B cell (primary cell): ENCODE data around the gene ZMYND8. TPM values are rescaled to one million over a fixed set of nuclear protein-coding genes. Genes with fewer than 3 reads are reported as not detected.
A peak's percentile ranks its signal among the peaks of the same experiment; 100 is the strongest.

Experiments used
- ATAC-seq: fragments of 200-7000 bp; cut with Tn5 transposase; one replicate; pipeline ENCODE4 v1.10.0; 2021; ENCODE audit warnings: low read depth, mild to moderate bottlenecking, moderate number of reproducible peaks, moderate library complexity
- CTCF ChIA-PET: fragments of 350-600 bp; sonication (Branson Sonifier 250); formaldehyde crosslinking; loops from one replicate; lab custom pipeline; 2021; ENCODE audit warnings: antibody characterized with exemption, inconsistent platforms; lab: Charles Lee
- POLR2A ChIA-PET: fragments of 350-600 bp; sonication (Branson Sonifier 250); formaldehyde crosslinking; loops from one replicate; lab custom pipeline; 2021; ENCODE audit warnings: antibody characterized with exemption; lab: Charles Lee
- DNase-seq: peaks from one replicate; pipeline ENCODE4 v3.0.0; 2013
- H2AFZ ChIP-seq: 2 replicates; pipeline ENCODE4 v1.6.1; 2012; ENCODE audit warnings: mild to moderate bottlenecking, low read depth, low read length; ENCODE audit not compliant: insufficient read depth, poor library complexity, severe bottlenecking
- H3K27ac ChIP-seq, 2 donors: 1 replicate in 1 of 2; 2 replicates in 1 of 2; pipeline ENCODE4 v1.5.1; 2012 to 2013; ENCODE audit warnings: low read length in 2 of 2, mild to moderate bottlenecking in 2 of 2, moderate library complexity in 1 of 2
- H3K27me3 ChIP-seq, 4 experiments: fragments of 200-600 bp in 1 of 4; sonication (generic) in 1 of 4; replicated peaks in 1 of 4; 1 replicate in 2 of 4; 2 replicates in 2 of 4; pipeline versions ENCODE4 v1.6.1 to v1.7.0; 2013 to 2016; ENCODE audit warnings: low read length in 3 of 4, mild to moderate bottlenecking in 2 of 4, mixed read lengths in 1 of 4, moderate library complexity in 1 of 4; ENCODE audit not compliant: insufficient read depth in 4 of 4, control insufficient read depth in 3 of 4; ENCODE audit errors: control extremely low read depth in 1 of 4
- H3K36me3 ChIP-seq, 2 experiments: replicated peaks in 1 of 2; 1 replicate in 1 of 2; 2 replicates in 1 of 2; pipeline versions ENCODE4 v1.6.1 to v1.7.1; 2013; ENCODE audit warnings: low read length in 1 of 2; ENCODE audit not compliant: insufficient read depth in 2 of 2, control insufficient read depth in 1 of 2; ENCODE audit errors: control extremely low read depth in 1 of 2, extremely low read depth in 1 of 2
- H3K4me1 ChIP-seq, 2 donors: fragments of 200-600 bp in 1 of 2; sonication (generic) in 1 of 2; 1 replicate in 1 of 2; 2 replicates in 1 of 2; pipeline versions ENCODE4 v1.5.1 to v1.6.1; 2013 to 2017; ENCODE audit warnings: low read length in 2 of 2; ENCODE audit not compliant: control insufficient read depth in 2 of 2, insufficient read depth in 2 of 2
- H3K4me2 ChIP-seq: replicated peaks from 2 replicates; pipeline ENCODE3; 2012; ENCODE audit warnings: mild to moderate bottlenecking, low read depth, low read length; ENCODE audit not compliant: poor library complexity, severe bottlenecking
- H3K4me3 ChIP-seq, 5 experiments: fragments of 200-600 bp in 1 of 5; sonication (generic) in 1 of 5; 1 replicate in 3 of 5; 2 replicates in 2 of 5; pipeline versions ENCODE4 v1.5.1 to v1.7.0; 2011 to 2016; ENCODE audit warnings: low read length in 4 of 5, mild to moderate bottlenecking in 4 of 5, low read depth in 2 of 5, control low read depth in 1 of 5, moderate library complexity in 1 of 5; ENCODE audit not compliant: insufficient read depth in 1 of 5; ENCODE audit errors: control extremely low read depth in 1 of 5, extremely low read depth in 1 of 5
- H3K79me2 ChIP-seq: fragments of 200-600 bp; sonication (generic); one replicate; pipeline ENCODE4 v1.6.0; 2016; ENCODE audit warnings: low read length; ENCODE audit not compliant: control insufficient read depth, insufficient read depth
- H3K9ac ChIP-seq: fragments of 200-600 bp; sonication (generic); 2 replicates; pipeline ENCODE4 v1.6.1; 2017; ENCODE audit warnings: mild to moderate bottlenecking, low read length, moderate library complexity
- H3K9me3 ChIP-seq, 3 donors: one replicate each; pipeline versions ENCODE4 v1.6.1 to v1.7.1; 2013; ENCODE audit warnings: low read length in 2 of 3; ENCODE audit not compliant: control insufficient read depth in 2 of 3, insufficient read depth in 1 of 3; ENCODE audit errors: control extremely low read depth in 1 of 3
- H4K20me1 ChIP-seq: 2 replicates; pipeline ENCODE4 v1.6.0; 2012; ENCODE audit warnings: mild to moderate bottlenecking, low read length; ENCODE audit not compliant: insufficient read depth, control insufficient read depth, poor library complexity, severe bottlenecking
- H3K27ac Mint-ChIP-seq: one replicate; pipeline ENCODE4 v1.8.0; 2021; ENCODE audit warnings: mixed read lengths
- H3K27me3 Mint-ChIP-seq: one replicate; pipeline ENCODE4 v1.8.0; 2021; ENCODE audit warnings: mixed read lengths
- H3K4me1 Mint-ChIP-seq: one replicate; pipeline ENCODE4 v1.8.0; 2021; ENCODE audit warnings: mixed read lengths
- H3K4me3 Mint-ChIP-seq: one replicate; pipeline ENCODE4 v1.8.0; 2021; ENCODE audit warnings: mixed read lengths
- H3K9me3 Mint-ChIP-seq: one replicate; pipeline ENCODE4 v1.8.0; 2022; ENCODE audit warnings: mixed read lengths; ENCODE audit not compliant: insufficient read depth
- EZH2 ChIP-seq: IDR thresholded peaks from 2 replicates; pipeline ENCODE4 v1.6.1; 2012; ENCODE audit warnings: borderline replicate concordance, low read depth, mild to moderate bottlenecking, moderate library complexity, low read length; ENCODE audit not compliant: insufficient read depth, poor library complexity, severe bottlenecking
- WGBS: methylation state at CpG from one replicate; pipeline ENCODE4 v1.1.5; 2013; ENCODE audit warnings: missing lambda C conversion rate; ENCODE audit not compliant: insufficient coverage; 5-methylcytosine and 5-hydroxymethylcytosine counted together
- intact Hi-C: fragments of 100-400 bp; cut with micrococcal nuclease; formaldehyde crosslinking; loops from one replicate; pipeline ENCODE4 v1.10.0; 2022
- polyA plus RNA-seq: library from polyadenylated mRNA; depleted of rRNA; stranded (reverse); fragments of >200 nt; gene quantifications from 2 replicates; pipeline ENCODE4 v1.2.3, GENCODE V29; 2012
- total RNA-seq, 2 donors: library from RNA; stranded (reverse); fragments of 120-200 nt in 1 of 2; gene quantifications; 1 replicate in 1 of 2; 2 replicates in 1 of 2; pipeline versions ENCODE4 v1.2.3 to v1.2.4, GENCODE V29; 2013 to 2022
- TF ChIP-seq, protein P1 (sequence below): fragments of 200-600 bp; IDR thresholded peaks from one replicate; pipeline ENCODE4 v1.8.0; 2022; ENCODE audit warnings: antibody characterized with exemption, mild to moderate bottlenecking

The ZMYND8 gene
- total and polyA plus RNA-seq, 2 donors (not counting 1 experiment from before 2014, with no cell fraction given) = 20.3 to 67.2 TPM

DNA sequence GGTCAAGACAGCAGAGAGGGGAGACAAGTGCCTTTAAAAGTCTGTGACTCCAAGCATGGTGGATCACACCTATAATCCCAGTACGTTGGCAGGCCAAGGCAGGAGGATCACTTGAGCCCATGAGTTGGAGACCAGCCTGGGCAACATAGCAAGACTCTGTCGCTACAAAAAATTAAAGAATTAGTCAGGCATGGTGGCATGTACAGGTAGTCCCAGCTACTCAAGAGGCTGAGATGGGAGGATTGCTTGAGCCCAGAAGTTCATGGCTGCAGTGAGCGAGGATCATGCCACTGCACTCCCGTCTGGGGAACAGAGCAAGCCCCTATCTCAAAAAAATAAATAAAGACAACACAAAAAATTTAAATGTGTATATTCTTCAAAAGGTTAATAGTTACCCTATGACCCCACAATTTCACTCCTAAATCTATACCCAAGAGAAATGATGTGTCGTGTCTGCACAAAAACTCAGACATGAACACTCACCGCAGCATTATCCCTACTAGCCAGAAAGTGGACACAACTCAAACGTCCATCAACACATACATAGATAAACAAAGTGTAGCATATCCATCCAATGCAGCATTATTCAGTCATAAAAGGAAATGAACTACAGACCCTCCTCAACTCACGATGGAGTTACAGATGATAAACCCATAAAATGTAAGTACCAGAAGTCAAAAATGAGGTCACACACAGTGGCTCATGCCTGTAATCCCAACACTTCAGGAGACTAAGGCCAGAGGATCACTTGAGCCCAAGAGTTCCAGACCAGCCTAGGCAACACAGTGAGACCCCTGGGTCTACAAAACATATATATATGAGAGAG is 23.9 kb downstream of the ZMYND8 start:
- Mint-ChIP-seq H3K27ac (peak overlapping the region; percentile 64), H3K27me3 (no peaks in the 10 kb centered on the region), H3K9me3 (no peaks in the 10 kb centered on the region), H3K4me3 (peak overlapping the region; percentile 2), H3K4me1 (peaks cover 46% of the 10 kb centered on the region)
- H4K20me1 ChIP-seq = peaks cover 82% of the 10 kb centered on the region
- intact Hi-C loops = loop anchor here (5.0 kb wide), 1 partner anchor 40 kb away; no protein-coding TSS in a partner anchor
- TF ChIP-seq, protein P1, sequence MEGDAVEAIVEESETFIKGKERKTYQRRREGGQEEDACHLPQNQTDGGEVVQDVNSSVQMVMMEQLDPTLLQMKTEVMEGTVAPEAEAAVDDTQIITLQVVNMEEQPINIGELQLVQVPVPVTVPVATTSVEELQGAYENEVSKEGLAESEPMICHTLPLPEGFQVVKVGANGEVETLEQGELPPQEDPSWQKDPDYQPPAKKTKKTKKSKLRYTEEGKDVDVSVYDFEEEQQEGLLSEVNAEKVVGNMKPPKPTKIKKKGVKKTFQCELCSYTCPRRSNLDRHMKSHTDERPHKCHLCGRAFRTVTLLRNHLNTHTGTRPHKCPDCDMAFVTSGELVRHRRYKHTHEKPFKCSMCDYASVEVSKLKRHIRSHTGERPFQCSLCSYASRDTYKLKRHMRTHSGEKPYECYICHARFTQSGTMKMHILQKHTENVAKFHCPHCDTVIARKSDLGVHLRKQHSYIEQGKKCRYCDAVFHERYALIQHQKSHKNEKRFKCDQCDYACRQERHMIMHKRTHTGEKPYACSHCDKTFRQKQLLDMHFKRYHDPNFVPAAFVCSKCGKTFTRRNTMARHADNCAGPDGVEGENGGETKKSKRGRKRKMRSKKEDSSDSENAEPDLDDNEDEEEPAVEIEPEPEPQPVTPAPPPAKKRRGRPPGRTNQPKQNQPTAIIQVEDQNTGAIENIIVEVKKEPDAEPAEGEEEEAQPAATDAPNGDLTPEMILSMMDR = no peak
- TF ChIP-seq EZH2 = no peak
- 93% methylated on average over 4 of the region's 8 CpGs for WGBS
- no peaks in the 10 kb centered on the region for H3K9me3 ChIP-seq
- POLR2A ChIA-PET = no interaction called here
- no peak overlapping the region for H3K4me3 ChIP-seq
- H3K79me2 ChIP-seq = peaks cover 100% of the 10 kb centered on the region
- H3K4me2 ChIP-seq = no peak overlapping the region
- no peaks in the 10 kb centered on the region for H3K27me3 ChIP-seq
- H3K4me1 ChIP-seq = peaks cover 4 to 18% of the 10 kb centered on the region in 2 donors
- no peak overlapping the region for H3K27ac ChIP-seq
- H2AFZ ChIP-seq = no peak overlapping the region
- no peak for DNase-seq
- no peak for ATAC-seq
- CTCF ChIA-PET = interaction anchor here (1.4 kb wide), 1 partner anchor 51 kb away, joined by 8 read pairs; no protein-coding TSS in a partner anchor
- peaks cover 15 to 42% of the 10 kb centered on the region in 2 experiments for H3K36me3 ChIP-seq
- H3K9ac ChIP-seq = no peak overlapping the region
